Subcutaneous abdominal adipose tissue (tissue), 5 donors: ENCODE results near the gene STRA8.

Experiments used
- H3K27ac ChIP-seq: one replicate; pipeline ENCODE4 v1.7.0; 2013; ENCODE audit warnings: low read depth, mild to moderate bottlenecking, inconsistent platforms, low read length, moderate library complexity
- H3K27me3 ChIP-seq, 5 donors: one replicate each; pipeline ENCODE4 v1.7.0; 2013; ENCODE audit warnings: low read length in 5 of 5, inconsistent platforms in 1 of 5; ENCODE audit not compliant: control insufficient read depth in 5 of 5, insufficient read depth in 4 of 5
- H3K36me3 ChIP-seq, 5 donors: one replicate each; pipeline ENCODE4 v1.7.0; 2013; ENCODE audit warnings: low read length in 5 of 5; ENCODE audit not compliant: control insufficient read depth in 5 of 5, insufficient read depth in 5 of 5
- H3K4me1 ChIP-seq, 5 donors: one replicate each; pipeline ENCODE4 v1.7.0; 2013; ENCODE audit warnings: low read length in 5 of 5, mild to moderate bottlenecking in 3 of 5, moderate library complexity in 1 of 5; ENCODE audit not compliant: control insufficient read depth in 5 of 5, insufficient read depth in 5 of 5
- H3K4me3 ChIP-seq, 5 donors: one replicate each; pipeline ENCODE4 v1.7.0; 2013; ENCODE audit warnings: low read length in 5 of 5, low read depth in 1 of 5
- H3K9ac ChIP-seq, 5 donors: one replicate each; pipeline ENCODE4 v1.7.0; 2013; ENCODE audit warnings: low read length in 5 of 5, mild to moderate bottlenecking in 4 of 5, moderate library complexity in 3 of 5
- H3K9me3 ChIP-seq, 5 donors: one replicate each; pipeline ENCODE4 v1.7.0; 2013; ENCODE audit warnings: low read length in 5 of 5; ENCODE audit not compliant: control insufficient read depth in 5 of 5
- donor health status: healthy.
- donor health status: healthy.
- donor health status: healthy.
- donor health status: healthy.
- donor health status: healthy.

The STRA8 gene

GRCh38 chr7:135274495-135275268 lies 41.0 kb downstream of the STRA8 start:
- H3K36me3 ChIP-seq: no peaks in the 10 kb centered on the region
- H3K4me1 ChIP-seq: peaks cover 0 to 1% (median 0%) of the 10 kb centered on the region in 5 donors
- H3K9ac ChIP-seq: no peak overlapping the region
- H3K4me3 ChIP-seq: no peak overlapping the region
- no peaks in the 10 kb centered on the region for H3K9me3 ChIP-seq
- no peak overlapping the region for H3K27ac ChIP-seq
- peaks cover 0 to 5% (median 0%) of the 10 kb centered on the region in 5 donors for H3K27me3 ChIP-seq

- Histone ChIP-seq H3K27ac (no peak overlapping the region), H3K4me3 (no peak overlapping the region), H3K36me3 (no peaks in the 10 kb centered on the region), H3K4me1 (no peaks in the 10 kb centered on the region), H3K27me3 (no peaks in the 10 kb centered on the region), H3K9me3 (no peaks in the 10 kb centered on the region), H3K9ac (no peak overlapping the region)
Measured at GRCh38 chr7:135275971-135276580, 42.4 kb downstream of the STRA8 start.

GRCh38 chr7:135277161-135277560 lies 43.5 kb downstream of the STRA8 start:
- no peaks in the 10 kb centered on the region for H3K9me3 ChIP-seq
- H3K27ac ChIP-seq: no peak overlapping the region
- H3K4me1 ChIP-seq: peaks cover 0 to 8% (median 6%) of the 10 kb centered on the region in 5 donors
- H3K4me3 ChIP-seq: no peak overlapping the region
- no peak overlapping the region for H3K9ac ChIP-seq
- H3K27me3 ChIP-seq: no peaks in the 10 kb centered on the region
- no peaks in the 10 kb centered on the region for H3K36me3 ChIP-seq

GRCh38 chr7:135281363-135281949 lies 47.8 kb downstream of the STRA8 start:
- Histone ChIP-seq H3K9me3 (no peaks in the 10 kb centered on the region), H3K4me3 (peak overlapping the region in 4 of 5 donors; percentile 8 to 45 (median 26)), H3K4me1 (peaks cover 0 to 8% (median 7%) of the 10 kb centered on the region in 5 donors), H3K27ac (no peak overlapping the region), H3K27me3 (no peaks in the 10 kb centered on the region), H3K36me3 (no peaks in the 10 kb centered on the region), H3K9ac (peak overlapping the region in 1 of 5 donors; percentile 74)

GRCh38 chr7:135282561-135283254 lies 49.1 kb downstream of the STRA8 start:
- Histone ChIP-seq H3K36me3 (no peaks in the 10 kb centered on the region), H3K4me3 (no peak overlapping the region), H3K4me1 (peaks cover 0 to 8% (median 7%) of the 10 kb centered on the region in 5 donors), H3K27ac (no peak overlapping the region), H3K27me3 (no peaks in the 10 kb centered on the region), H3K9ac (no peak overlapping the region), H3K9me3 (no peaks in the 10 kb centered on the region)

- Histone ChIP-seq H3K27me3 (no peaks in the 10 kb centered on the region), H3K27ac (no peak overlapping the region)
Measured at GRCh38 chr7:135283959-135284638, 50.5 kb downstream of the STRA8 start.

GRCh38 chr7:135285547-135286233 lies 52.1 kb downstream of the STRA8 start:
- H3K9ac ChIP-seq: no peak overlapping the region
- H3K36me3 ChIP-seq: no peaks in the 10 kb centered on the region
- H3K4me1 ChIP-seq: peaks cover 0 to 8% (median 7%) of the 10 kb centered on the region in 5 donors
- no peak overlapping the region for H3K27ac ChIP-seq
- H3K9me3 ChIP-seq: no peaks in the 10 kb centered on the region
- no peaks in the 10 kb centered on the region for H3K27me3 ChIP-seq
- no peak overlapping the region for H3K4me3 ChIP-seq

More at GRCh38 chr7:135283959-135284638, 50.5 kb downstream of the STRA8 start:
- Histone ChIP-seq H3K4me3 (no peak overlapping the region), H3K9ac (no peak overlapping the region), H3K4me1 (peaks cover 0 to 8% (median 7%) of the 10 kb centered on the region in 5 donors), H3K36me3 (no peaks in the 10 kb centered on the region), H3K9me3 (no peaks in the 10 kb centered on the region)

GRCh38 chr7:135286876-135287275 lies 53.2 kb downstream of the STRA8 start:
- Histone ChIP-seq H3K27ac (no peak overlapping the region), H3K4me3 (no peak overlapping the region), H3K36me3 (no peaks in the 10 kb centered on the region), H3K27me3 (no peaks in the 10 kb centered on the region), H3K9ac (no peak overlapping the region), H3K4me1 (peaks cover 0 to 4% (median 1%) of the 10 kb centered on the region in 5 donors), H3K9me3 (no peaks in the 10 kb centered on the region)

GRCh38 chr7:135290594-135290993 lies 57.0 kb downstream of the STRA8 start:
- no peaks in the 10 kb centered on the region for H3K4me1 ChIP-seq
- no peak overlapping the region for H3K27ac ChIP-seq
- no peaks in the 10 kb centered on the region for H3K36me3 ChIP-seq
- no peaks in the 10 kb centered on the region for H3K27me3 ChIP-seq
- H3K9ac ChIP-seq: no peak overlapping the region
- no peaks in the 10 kb centered on the region for H3K9me3 ChIP-seq
- H3K4me3 ChIP-seq: no peak overlapping the region
